NOMO-1 (cell line): ENCODE data around the gene APLP1.

Source experiments
- DNase-seq, 2 experiments: peaks; one replicate each; lab custom pipeline; 2025; ENCODE audit not compliant: unreplicated experiment in 2 of 2; lab: John Stamatoyannopoulos, UW

APLP1 gene

DNA sequence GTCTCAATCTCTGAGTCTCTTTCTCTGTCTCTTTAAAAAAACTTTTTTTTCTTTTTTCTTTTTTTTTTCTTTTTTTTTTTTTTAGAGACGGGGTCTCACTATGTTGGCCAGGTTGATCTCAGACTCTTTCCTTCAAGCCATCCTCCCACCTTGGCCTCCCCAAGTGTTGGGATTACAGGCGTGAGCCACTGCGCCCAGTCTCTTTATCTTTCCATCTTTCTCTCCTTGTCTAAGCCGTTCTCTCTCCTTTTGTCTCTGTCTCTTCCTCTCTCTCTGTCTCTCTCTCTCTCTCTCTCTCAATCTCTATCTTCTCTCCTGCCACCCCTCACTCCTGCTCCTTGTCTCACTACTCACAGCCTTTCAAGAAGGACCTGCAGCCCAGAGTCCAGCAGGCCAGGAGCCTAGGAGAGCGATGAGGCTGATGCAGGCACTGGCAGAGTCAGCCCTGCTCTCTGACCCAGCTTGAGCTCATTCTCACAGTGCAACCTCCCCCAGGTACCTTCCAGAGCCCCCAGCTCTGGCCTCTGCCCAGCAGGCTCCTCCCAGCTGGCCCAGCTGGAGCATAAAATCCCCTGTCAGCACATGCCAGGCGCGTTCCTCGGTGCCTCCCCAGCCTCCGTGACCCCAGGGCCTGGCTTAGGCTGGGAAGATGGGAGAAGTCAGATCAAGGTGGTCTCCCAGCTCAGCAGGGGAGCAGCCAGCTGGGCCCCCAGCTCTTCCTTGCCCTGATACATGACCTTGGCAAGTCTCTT lies 16.2 kb upstream of the APLP1 start, which contains the start of gene NPHS1:
NPHS1 (minus strand) TSS at position 476 of the 752 bp plus-strand sequence. CDS start 667 bp downstream, outside the sequence.
- no peak for DNase-seq

DNA sequence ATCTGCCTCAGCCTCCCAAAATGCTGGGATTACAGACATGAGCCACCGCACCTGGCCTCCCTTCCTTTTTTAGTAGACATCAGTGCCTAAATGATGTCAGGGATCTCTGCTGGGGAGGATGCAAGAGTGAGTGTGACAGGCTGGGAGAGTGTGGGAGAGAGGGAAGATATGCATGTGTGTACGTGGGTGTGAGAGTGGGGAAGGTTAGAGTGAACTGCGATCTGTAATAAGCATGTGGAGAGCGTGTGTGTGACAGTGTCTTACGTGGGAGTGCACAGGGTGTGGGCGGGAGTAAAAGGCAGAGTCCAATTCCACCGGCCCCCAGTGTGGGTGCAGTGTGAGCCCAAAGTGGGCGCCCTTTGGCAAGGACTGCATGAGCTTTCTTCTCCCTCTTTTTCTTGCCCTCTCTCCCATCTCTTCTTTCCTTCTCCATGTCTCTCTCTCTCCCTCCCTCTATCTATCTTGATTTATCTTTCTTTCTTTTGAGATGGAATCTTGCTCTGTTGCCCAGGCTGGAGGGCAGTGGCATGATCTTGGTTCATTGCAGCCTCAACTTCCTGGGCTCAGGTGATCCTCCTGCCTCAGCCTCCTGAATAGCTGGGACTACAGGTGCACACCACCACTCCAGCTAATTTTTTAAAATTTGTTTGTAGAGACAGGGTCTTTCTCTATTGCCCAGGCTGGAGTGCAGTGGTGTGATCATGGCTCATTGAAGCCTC lies 15.2 kb upstream of the APLP1 start:
- no peak for DNase-seq

DNA sequence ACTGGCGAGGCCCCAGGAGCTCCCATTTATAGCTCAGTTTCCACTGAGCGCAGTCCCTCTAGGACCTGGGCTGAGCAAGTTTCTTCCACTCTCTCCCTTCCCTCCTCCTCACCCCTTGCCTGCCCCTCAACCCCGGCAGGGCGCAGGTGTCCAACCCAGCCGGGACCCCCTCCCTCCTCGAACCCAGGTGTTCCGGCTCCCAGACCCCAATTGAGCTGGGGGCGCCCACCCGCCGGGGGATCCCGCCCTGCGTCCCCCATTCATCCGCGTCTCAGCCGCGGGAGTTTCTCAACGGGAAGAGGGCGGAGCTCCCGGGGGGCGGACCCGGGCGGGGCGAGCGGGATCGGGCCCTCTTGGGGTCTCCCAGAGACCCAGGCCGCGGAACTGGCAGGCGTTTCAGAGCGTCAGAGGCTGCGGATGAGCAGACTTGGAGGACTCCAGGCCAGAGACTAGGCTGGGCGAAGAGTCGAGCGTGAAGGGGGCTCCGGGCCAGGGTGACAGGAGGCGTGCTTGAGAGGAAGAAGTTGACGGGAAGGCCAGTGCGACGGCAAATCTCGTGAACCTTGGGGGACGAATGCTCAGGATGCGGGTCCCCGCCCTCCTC lies 11.7 kb upstream of the APLP1 start, which contains the start of gene KIRREL2:
KIRREL2 (plus strand) TSS at position 366 of the 604 bp plus-strand sequence; CDS start at position 575, 209 bp downstream.
- peak; percentile 52 to 57 for DNase-seq

DNA sequence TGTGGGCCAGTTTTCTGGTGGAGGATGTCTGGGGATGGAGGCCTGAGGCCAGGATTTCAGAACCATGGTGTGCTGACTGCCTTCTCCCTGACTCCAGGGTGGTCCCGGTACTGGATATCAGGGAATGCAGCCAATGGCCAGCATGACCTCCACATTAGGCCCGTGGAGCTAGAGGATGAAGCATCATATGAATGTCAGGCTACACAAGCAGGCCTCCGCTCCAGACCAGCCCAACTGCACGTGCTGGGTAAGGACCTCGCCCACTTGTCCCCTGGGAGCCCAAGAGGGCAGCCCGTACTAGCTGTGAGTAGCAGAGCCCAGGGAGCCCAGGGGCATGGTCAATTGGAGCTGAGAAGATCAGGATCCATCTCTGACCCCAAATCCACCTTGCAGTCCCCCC lies 10.1 kb upstream of the APLP1 start:
- no peak for DNase-seq

DNA sequence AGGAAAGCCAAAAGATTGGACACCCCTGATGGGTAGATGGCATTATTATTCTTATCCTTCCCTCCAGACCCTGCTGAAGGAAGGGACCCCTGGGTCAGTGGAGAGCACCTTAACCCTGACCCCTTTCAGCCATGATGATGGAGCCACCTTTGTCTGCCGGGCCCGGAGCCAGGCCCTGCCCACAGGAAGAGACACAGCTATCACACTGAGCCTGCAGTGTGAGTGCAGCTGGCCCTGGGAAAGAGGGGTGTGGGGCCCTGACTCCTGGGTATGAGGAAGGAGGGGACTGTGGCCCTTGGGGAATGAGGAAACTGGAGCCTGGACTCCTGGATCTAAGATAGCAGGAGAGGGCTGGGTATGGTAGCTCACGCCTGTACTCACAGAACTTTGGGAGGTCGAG lies 9.0 kb upstream of the APLP1 start:
- no peak for DNase-seq

DNA sequence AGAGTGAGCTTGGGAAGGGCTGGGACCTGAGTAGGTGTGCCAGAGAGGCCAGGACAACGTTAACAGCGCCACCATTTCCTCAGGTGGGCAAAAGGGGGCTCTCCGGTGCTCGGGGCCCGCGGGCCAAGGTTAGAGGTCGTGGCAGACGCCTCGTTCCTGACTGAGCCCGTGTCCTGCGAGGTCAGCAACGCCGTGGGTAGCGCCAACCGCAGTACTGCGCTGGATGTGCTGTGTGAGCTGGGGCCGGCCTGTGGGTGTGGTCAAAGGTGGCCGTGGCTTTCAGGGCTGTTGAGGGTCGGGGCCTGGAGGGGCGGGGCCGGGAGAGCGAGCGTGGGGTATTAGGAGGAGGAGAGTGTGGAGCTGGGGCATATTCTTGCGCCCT lies 7.9 kb upstream of the APLP1 start:
- DNase-seq, result no peak

DNA sequence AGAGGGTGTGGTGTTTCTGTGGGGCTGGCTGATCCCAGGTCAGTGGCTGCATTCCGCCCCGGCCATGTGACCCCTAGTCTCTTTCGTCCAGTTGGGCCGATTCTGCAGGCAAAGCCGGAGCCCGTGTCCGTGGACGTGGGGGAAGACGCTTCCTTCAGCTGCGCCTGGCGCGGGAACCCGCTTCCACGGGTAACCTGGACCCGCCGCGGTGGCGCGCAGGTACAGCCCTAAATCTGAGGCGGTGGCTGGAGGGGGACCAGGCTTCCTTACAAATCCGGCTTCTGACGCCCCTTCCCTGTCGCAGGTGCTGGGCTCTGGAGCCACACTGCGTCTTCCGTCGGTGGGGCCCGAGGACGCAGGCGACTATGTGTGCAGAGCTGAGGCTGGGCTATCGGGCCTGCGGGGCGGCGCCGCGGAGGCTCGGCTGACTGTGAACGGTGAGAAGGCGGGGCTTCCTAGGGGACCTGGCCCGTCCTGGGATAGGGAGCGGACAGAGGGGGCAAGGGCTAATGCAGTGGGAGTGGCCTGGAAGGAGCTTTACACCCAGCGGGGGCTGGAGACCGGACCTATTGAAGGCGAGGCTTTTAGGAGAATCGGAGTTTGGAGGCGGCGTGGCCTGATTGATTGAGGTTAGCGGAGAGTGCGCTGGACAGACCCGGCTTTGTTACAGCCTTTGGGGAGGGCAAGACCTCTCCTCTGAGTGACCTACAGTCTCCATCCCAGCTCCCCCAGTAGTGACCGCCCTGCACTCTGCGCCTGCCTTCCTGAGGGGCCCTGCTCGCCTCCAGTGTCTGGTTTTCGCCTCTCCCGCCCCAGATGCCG lies 7.3 kb upstream of the APLP1 start:
- DNase-seq, result no peak

DNA sequence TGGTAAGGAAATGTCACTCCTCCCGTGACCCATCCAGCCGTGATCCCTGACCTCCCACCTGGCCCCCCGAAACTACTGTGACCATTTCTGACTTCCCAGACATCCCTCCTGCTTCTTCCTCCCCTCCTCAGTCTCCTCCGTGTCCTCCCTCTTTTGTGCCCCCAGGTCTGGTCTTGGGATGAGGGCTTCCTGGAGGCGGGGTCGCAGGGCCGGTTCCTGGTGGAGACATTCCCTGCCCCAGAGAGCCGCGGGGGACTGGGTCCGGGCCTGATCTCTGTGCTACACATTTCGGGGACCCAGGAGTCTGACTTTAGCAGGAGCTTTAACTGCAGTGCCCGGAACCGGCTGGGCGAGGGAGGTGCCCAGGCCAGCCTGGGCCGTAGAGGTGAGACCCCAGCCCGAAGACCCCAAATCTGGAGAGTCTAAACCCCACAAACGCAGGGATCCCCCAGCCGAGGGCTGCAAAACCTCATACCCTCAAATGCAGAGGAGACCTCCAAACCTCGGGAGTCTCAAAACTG lies 6.7 kb upstream of the APLP1 start:
- no peak for DNase-seq

DNA sequence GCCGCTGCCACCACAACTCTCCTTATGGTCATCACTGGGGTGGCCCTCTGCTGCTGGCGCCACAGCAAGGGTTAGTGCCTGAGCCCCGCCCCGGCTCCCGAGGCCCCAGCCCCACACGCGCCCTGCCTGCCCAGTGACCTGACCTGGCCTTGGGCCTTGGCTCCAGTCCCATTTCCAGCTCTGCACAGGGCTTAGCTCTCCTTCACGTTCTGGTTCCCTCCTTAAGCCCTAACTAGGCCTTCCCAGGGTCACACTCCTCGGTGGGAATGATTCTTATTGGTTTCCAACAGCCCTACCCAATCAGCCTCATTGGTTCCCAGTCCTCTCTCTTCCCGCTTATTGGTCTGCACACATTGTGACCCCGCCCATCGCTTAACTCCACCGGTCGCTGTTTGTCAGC lies 5.8 kb upstream of the APLP1 start:
- no peak for DNase-seq

DNA sequence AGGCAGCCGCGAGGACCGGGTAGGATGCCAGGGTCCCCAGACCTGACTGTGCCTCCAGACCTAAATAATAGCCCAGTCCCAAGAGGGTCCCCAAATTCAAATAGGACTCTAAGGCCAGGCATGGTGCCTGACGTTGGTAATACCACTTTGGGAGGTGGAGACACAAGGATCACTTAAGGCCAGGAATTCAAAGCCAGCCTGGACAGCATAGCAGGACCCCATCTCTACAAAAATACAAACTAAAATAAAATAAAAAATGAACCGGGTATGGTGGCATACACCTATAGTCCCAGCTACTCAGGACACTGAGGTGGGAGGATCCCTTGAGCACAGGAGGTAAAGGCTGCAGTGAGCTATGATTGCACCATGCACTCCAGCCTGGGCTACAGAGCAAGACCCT lies 5.4 kb upstream of the APLP1 start:
- no peak for DNase-seq

DNA sequence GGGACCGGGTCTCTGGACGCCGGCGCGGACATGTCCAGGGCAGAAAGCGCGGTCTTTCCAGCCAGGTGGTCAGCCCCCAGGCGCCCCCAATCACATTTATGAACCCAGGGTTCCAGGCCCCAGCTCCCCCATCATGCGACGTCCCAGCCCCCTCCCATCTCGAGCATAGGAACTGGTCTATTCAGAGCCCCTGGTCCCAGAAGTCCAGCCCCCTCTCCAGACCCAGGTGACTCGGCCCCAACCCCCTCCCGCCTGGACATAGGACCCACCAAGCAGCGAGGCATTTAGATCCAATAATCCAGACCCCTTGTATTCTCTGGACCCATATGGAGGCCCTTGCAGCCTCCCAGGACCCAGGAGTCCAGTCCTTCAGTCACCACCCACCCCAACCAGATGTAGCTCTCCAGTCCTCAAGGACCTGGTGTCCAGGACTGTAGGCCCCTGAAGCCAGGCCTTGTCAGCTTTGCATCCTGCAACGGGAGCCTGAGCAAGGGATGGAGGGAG lies 501 bp downstream of the APLP1 start:
- no peak for DNase-seq

DNA sequence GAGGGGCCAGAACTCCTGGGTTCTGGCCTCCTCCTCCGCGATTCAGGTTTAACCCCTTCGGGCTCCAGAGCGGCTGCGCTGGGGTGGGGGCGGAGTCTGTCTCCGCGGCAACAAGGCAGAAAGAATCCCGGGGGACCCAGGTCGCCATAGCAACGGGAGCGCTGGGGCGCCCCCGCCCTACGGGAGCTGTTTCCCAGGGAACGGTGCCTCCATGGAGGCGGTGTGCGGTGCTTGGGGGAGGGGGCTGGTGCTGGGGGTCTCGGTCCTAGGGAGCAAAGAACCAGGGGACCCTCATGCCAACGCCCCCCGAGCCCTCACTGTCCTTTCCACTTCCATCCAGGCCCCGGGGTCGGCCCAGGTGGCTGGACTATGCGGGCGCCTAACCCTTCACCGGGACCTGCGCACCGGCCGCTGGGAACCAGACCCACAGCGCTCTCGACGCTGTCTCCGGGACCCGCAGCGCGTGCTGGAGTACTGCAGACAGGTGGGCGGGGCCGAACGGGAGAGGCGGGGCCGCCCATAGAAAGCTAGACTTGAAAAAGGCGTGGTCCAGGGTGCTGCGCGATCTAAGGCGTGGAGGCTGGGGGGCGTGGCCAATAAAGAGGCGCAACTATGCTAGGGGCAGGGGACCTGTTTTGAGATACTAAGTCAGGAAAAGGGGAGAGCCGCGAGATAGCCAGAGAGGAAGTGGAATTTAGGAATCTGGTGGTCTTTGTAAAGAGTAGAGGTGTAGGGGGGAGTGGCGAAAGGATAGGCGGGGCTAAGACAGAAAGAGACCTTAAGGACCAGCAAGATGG lies 1.2 kb downstream of the APLP1 start:
- DNase-seq, result peak; percentile 81 to 87

DNA sequence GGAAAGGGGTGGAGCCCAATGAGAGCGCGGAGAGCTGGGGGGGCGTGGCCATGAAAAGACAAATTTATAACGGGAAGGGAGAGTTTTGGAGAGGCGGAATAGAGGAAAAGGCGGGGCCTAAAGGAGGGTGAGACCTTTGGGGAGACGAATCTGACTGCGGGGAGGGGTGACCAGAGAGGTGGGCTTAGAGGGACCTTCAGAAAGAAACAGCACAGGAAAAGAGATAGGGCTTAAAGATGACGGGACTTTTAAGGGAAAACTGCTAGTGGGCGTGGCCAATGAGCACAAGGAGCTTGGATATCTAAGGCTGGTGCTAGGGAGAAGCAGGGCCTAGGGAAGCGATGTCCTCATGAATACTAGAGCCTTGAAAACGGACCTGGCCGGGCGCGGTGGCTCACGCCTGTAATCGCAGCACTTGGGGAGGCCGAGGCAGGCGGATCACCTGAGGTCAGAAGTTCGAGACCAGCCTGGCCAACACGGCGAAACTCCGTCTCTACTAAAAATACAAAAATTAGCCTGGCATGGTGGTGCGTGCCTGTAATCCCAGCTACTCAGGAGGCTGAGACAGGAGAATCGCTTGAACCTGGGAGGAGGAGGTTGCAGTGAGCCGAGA lies 1.9 kb downstream of the APLP1 start:
- DNase-seq, result peak in 1 of 2 experiments; percentile 46

DNA sequence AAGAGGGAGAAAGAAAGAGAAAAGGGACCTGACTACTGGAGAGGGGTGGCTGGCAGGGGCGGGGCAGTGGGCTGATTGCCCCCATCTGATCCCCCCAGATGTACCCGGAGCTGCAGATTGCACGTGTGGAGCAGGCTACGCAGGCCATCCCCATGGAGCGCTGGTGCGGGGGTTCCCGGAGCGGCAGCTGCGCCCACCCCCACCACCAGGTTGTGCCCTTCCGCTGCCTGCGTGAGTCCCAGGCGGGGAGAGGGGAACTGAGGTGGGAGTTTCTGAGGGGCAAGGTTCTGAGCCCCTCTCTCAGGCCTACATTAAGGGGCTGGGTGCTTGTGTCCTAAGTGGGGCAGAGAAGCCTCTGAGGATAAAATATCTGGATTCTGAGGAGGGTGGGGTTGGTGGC lies 2.4 kb downstream of the APLP1 start:
- no peak for DNase-seq

DNA sequence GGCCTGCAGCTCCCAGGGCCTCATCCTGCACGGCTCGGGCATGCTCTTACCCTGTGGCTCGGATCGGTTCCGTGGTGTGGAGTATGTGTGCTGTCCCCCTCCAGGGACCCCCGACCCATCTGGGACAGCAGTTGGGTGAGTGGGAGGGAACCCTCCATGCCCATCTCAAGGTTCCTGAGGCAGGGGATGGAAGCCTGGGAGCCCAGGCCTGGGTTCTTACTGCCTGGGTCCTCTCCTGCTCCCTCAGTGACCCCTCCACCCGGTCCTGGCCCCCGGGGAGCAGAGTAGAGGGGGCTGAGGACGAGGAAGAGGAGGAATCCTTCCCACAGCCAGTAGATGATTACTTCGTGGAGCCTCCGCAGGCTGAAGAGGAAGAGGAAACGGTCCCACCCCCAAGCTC lies 3.2 kb downstream of the APLP1 start:
- no peak for DNase-seq

DNA sequence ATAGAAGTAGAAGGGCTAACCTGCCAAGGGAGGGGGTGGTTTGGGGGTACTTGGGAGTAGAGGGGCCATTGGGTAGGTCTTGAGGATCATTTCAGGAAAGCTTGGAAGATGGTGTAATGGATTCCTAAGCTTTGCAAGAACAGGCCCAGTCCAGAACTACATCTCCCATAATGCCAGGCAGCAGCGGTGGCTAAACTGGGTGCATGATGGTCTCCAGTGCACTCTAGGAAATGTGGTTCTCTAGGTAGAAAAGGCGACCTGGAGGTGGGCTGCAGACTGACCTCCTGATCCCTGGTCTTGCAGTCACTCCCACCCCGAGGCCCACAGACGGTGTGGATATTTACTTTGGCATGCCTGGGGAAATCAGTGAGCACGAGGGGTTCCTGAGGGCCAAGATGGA lies 3.8 kb downstream of the APLP1 start:
- DNase-seq, result no peak

DNA sequence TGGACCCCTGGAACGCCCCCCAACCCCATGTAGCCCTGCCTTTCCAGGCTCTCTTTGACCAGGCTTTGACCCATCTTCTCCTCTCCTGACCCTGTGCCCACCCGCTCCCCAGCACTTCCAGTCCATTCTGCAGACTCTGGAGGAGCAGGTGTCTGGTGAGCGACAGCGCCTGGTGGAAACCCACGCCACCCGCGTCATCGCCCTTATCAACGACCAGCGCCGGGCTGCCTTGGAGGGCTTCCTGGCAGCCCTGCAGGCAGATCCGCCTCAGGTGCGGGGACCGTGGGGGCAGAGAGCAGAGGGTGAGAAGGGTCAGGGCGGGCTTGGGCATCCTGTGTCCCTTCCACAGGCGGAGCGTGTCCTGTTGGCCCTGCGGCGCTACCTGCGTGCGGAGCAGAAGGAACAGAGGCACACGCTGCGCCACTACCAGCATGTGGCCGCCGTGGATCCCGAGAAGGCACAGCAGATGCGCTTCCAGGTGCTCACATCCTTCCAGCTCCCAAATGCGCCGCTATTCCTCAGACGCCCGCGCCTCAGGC lies 6.1 kb downstream of the APLP1 start:
- no peak for DNase-seq

DNA sequence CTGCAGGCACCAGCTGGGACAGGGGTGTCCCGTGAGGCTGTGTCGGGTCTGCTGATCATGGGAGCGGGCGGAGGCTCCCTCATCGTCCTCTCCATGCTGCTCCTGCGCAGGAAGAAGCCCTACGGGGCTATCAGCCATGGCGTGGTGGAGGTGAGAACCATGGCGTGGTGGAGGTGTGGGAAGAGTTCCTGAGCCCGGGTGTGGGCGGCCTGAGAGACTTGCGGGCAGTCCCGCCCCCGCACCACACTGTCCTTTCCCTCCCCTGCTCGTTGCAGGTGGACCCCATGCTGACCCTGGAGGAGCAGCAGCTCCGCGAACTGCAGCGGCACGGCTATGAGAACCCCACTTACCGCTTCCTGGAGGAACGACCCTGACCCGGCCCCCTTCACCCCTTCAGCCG lies 10.7 kb downstream of the APLP1 start:
- DNase-seq, result no peak

DNA sequence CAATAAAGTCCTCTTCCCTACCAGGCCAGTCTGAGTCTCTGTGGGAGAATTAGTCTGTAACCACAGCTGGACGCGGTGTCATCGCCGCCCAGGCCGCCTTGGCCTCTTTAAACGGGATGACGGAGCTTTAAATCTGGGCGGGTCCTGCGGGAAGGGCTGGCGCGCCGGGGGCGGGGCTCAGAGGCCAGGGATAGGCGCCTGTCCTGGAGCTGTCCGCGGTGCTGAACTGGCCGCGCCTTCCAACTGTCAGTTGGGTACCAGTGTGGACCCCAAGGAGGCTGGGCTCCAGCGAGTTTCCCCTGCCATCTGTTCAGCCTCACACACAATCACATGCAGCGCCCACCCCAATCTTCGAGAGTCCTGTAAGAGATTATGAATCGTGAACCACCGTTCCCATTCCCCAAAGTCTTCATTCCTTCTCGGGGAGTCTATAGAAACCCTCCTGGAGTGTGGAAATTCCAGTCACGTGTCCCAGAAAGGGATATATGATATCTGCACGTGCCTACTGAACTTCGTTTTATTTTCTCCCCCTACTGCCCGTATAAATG lies 11.5 kb downstream of the APLP1 start:
- peak; percentile 91 to 93 for DNase-seq
